GM06990 (cell line): ENCODE measurements around the gene AK9.

Experiments used
- DNase-seq: peaks from one replicate; pipeline ENCODE4 v3.0.0-alpha.2; 2011; ENCODE audit not compliant: insufficient read length; ENCODE audit errors: extremely low read depth
- H3K27me3 ChIP-seq: replicated peaks from 2 replicates; pipeline ENCODE4 v1.6.0; 2011; ENCODE audit warnings: low read length; ENCODE audit not compliant: control insufficient read depth, insufficient read depth
- H3K36me3 ChIP-seq: 2 replicates; pipeline ENCODE4 v1.5.1; 2011; ENCODE audit warnings: low read length; ENCODE audit not compliant: control insufficient read depth, insufficient read depth
- H3K4me3 ChIP-seq: replicated peaks from 2 replicates; pipeline ENCODE4 v1.5.1; 2011; ENCODE audit warnings: low read depth, mild to moderate bottlenecking, control low read depth, low read length
- TF ChIP-seq, protein P1 (sequence below): IDR thresholded peaks from 2 replicates; pipeline ENCODE4 v1.5.1; 2011; ENCODE audit warnings: low read length, control low read depth, mild to moderate bottlenecking, inconsistent platforms; ENCODE audit not compliant: insufficient read depth, poor library complexity, severe bottlenecking

The AK9 gene

DNA sequence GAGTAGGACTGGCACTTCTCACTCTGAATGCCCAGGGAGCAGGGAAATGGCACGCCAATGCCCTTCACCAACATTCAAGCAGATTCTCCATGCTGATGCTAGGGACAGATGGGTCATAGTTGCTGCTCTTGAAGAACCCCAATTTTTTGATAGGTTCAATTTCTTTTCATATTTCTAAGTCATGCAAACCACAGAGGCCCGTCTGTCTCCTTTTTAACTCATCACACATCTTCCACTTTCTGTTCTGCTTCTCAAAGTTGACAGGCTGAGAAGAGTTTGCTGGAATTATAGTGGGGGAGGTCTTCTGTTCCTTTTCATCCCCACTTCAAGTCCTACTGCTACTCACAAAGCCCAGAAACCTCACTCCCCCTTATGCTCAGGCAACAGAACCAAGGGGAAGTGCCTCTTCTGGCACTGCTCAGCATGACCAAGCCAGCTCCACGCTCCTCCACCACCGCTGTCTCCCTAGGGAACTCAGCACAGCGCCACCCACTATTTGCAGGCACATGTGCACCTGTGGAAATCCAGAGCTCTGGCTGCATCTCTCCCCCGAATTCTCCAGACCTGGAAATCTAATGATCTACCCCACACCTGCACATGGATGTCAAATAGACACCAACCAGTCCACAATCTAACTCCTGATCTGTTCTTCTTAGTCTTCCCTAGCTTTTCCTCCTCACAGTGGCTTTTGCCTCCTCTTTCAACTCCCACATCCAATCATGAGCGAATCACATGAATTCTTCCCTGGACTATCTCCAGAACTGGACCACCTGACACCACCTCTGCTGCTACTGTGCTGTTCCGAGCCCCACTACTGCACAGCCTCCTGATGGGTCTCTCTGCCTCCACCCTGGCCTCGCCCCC is 218.6 kb downstream of the AK9 start:
- no peaks in the 10 kb centered on the region for H3K27me3 ChIP-seq
- peaks cover 19% of the 10 kb centered on the region for H3K36me3 ChIP-seq
- no peak overlapping the region for H3K4me3 ChIP-seq
- TF ChIP-seq, protein P1, sequence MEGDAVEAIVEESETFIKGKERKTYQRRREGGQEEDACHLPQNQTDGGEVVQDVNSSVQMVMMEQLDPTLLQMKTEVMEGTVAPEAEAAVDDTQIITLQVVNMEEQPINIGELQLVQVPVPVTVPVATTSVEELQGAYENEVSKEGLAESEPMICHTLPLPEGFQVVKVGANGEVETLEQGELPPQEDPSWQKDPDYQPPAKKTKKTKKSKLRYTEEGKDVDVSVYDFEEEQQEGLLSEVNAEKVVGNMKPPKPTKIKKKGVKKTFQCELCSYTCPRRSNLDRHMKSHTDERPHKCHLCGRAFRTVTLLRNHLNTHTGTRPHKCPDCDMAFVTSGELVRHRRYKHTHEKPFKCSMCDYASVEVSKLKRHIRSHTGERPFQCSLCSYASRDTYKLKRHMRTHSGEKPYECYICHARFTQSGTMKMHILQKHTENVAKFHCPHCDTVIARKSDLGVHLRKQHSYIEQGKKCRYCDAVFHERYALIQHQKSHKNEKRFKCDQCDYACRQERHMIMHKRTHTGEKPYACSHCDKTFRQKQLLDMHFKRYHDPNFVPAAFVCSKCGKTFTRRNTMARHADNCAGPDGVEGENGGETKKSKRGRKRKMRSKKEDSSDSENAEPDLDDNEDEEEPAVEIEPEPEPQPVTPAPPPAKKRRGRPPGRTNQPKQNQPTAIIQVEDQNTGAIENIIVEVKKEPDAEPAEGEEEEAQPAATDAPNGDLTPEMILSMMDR: peak; percentile 45
- DNase-seq: no peak

DNA sequence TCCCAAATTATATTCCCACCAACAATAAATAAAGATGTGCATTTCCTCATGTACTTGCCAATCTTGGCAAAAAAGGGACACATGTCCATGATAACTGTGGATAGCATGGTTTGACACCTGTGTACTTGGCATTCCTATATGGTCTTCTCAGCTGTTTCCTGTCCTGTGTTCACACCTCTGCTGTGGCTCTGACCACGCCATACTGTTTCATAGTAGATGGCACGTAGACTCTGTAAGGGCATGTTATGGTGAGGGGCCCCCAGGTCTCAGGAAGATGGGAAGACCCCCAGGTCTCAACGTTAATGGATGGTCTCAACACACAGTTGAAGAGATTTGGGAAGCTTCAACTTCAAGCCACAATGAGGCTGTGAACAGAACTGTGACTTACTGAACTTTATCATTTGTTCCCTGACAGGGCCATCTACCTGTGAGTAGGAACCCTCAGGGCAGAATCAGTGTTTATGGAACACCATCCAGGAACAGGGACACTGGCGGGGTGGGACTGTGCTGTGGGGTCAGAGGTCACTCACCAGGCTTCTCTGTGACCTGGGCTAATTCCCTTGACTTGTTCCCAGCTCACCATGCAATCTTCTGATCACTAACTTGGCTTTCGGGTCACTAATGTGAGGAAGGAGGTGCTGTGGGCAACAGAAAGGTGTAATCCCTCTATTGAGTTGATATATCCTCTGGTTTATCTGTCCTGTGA is 219.7 kb downstream of the AK9 start:
- no peak for DNase-seq
- Histone ChIP-seq H3K4me3 (no peak overlapping the region), H3K36me3 (peaks cover 20% of the 10 kb centered on the region), H3K27me3 (no peaks in the 10 kb centered on the region)
- TF ChIP-seq, protein P1: no peak

DNA sequence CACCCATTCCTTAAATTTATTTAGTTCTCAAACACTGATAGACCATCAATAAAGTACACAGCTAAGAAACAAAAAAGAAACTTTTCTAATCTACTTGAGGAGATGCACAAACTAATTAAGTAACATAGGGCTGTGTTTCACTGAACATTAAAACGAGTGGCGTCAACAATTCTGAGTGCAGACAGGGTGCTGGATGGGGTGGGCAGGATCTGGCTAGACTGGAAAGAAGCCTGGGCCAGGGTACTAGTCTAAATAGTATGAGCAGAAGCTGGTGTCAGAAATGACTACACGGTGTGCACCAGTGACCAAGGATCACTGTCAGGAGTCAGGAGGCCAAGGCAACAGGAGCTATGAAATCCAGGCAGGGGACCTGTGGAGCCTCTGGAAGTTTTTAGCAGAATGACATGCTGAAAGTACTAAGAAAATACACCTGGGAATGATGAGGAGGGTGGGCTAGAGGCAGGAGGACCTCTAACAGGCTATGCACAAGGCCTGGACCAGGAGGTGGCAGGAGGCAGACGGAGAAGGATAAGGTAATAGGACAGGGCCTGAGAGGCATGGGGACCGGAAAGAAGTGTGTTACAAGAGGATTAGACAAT is 221.3 kb downstream of the AK9 start:
- no peak for DNase-seq
- Histone ChIP-seq H3K36me3 (peaks cover 23% of the 10 kb centered on the region), H3K27me3 (no peaks in the 10 kb centered on the region), H3K4me3 (no peak overlapping the region)
- TF ChIP-seq, protein P1: no peak

DNA sequence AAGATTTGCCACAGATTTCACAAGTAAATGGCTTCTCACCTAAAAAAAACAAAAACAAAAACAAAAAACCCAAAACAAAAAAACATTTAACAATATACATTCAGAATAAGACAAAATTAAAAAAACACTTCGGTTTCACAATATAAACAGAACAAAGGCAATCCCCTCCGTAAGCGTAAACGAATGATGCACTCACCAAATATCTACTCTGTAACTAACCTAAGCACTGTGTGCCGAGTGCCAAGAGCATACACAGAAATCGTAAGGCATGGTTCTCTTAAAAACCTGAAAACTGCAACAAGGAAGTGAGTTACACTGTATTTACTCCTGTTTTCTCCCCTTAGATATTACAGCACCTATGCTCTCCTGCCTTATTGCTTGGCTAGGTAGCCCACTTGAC is 223.3 kb downstream of the AK9 start:
- Histone ChIP-seq H3K4me3 (no peak overlapping the region), H3K36me3 (peaks cover 24% of the 10 kb centered on the region), H3K27me3 (no peaks in the 10 kb centered on the region)
- no peak for DNase-seq
- TF ChIP-seq, protein P1: no peak

DNA sequence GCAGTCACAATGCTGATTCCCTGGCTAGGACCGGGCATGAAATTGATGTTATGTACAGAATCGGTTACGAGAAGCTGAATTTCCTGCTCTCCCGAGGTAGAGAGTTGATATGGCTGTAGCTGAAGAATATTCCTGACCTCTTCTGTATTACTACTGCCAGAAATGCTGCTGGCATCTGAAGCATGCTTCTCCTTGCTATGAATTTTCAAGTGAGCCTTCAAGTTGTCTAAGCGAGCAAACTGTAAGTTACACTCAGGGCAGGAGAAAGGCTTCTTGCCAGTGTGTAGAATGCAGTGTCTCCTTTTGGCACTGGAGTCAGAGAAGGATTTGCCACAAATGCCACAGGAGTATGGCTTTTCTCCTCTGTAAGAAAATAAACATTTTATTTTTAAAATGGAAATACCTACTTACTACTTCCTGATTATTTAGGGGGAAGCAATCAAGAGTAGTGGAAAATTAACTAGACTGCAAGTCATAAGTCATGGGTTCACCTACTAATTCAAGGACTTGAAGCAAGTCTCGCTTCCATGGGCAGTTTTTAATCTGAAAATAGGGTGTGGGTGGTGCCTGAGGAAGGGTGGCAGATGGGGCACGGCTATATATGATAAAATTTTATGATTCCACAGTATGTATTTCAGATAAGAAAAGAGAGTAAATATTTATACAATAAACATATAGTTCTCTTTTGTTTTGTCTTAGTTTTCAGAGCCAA is 224.6 kb downstream of the AK9 start:
- Histone ChIP-seq H3K27me3 (no peaks in the 10 kb centered on the region), H3K36me3 (peaks cover 25% of the 10 kb centered on the region)

More for the DNA sequence above, 224.6 kb downstream of the AK9 start:
- no peak overlapping the region for H3K4me3 ChIP-seq
- TF ChIP-seq, protein P1: no peak
- DNase-seq: no peak
